ENCODE measurements around the gene STKLD1. TPM values are rescaled to one million over a fixed set of nuclear protein-coding genes. Genes with fewer than 3 reads are reported as not detected.
A peak's percentile ranks its signal among the peaks of the same experiment; 100 is the strongest.

The STKLD1 gene
- total and polyA plus RNA-seq, 2 donors = 0.94 to 1.5 TPM

DNA sequence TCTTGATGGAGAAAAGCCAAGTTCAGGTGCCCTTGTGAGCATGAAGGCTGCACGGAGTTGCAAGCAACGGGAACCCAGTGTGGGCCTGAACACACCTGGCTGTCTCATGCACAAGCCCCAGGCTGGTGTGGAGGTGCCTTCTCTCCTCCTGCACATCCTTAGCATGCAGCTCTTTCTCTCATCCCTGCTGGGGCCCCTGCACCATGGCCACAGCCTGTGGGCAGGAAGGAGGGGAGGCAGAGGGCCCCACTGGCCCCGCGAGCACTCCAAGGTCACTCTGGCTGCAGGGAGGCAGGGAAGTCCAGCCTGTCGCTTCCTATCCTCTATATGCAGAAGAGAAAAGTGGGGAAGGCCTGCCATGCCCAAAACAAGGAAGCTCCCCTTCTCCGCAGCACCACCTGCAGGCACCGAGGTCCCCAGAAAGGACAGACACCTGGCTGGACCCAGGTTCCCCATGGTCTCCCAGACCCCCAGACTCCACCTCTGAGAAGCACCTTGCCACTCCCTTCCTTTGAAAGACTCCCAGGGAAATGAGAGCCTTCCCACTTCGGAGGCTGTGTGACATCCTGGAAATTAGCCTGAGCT is 18.6 kb downstream of the STKLD1 start:
- Histone ChIP-seq H3K4me1 (ENCODE audit: control insufficient read depth in 2 of 2, insufficient read depth in 2 of 2, low read length in 2 of 2) (peaks cover 0 to 2% of the 10 kb centered on the region in 2 donors), H3K4me3 (ENCODE audit: low read length in 2 of 2) (no peak overlapping the region), H3K27ac (ENCODE audit: low read depth in 1 of 2, low read length in 1 of 2) (no peak overlapping the region), H3K27me3 (ENCODE audit: control insufficient read depth in 2 of 2, insufficient read depth in 1 of 2, low read length in 1 of 2) (peaks cover 0 to 21% of the 10 kb centered on the region in 2 donors), H3K9me3 (ENCODE audit: control insufficient read depth in 2 of 2, insufficient read depth in 1 of 2, low read length in 1 of 2) (peaks cover 0 to 4% of the 10 kb centered on the region in 2 donors), H3K36me3 (ENCODE audit: control insufficient read depth in 2 of 2, insufficient read depth in 2 of 2, low read length in 1 of 2) (no peaks in the 10 kb centered on the region)
- WGBS = 34% methylated on average over 8 of the region's 8 CpGs
- no peak for DNase-seq (ENCODE audit: low read depth in 6 of 9, low spot score in 9 of 9)

DNA sequence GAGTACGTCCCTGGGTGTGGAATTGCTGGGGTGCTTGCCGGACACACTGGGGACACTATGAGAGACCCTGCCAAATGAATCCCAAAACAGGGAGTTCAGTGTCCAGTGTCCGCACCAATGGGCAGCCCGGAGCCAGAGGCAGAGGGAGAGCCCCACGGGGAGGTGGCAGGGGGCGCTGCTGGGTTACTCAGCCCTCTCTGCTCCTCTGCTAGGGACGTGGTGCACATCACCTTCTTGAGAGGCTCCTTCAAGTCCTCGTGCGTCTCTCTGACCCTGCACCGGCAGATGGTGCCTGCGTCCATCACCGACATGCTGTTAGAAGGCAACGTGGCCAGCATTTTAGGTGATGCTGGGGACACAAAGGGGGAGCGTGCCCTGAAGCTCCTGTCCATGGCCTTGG is 20.8 kb downstream of the STKLD1 start:
- Histone ChIP-seq H3K4me1 (ENCODE audit: control insufficient read depth in 2 of 2, insufficient read depth in 2 of 2, low read length in 2 of 2) (no peaks in the 10 kb centered on the region), H3K4me3 (ENCODE audit: low read length in 2 of 2) (no peak overlapping the region), H3K27ac (ENCODE audit: low read depth in 1 of 2, low read length in 1 of 2) (no peak overlapping the region), H3K27me3 (ENCODE audit: control insufficient read depth in 2 of 2, insufficient read depth in 1 of 2, low read length in 1 of 2) (peaks cover 0 to 21% of the 10 kb centered on the region in 2 donors), H3K9me3 (ENCODE audit: control insufficient read depth in 2 of 2, insufficient read depth in 1 of 2, low read length in 1 of 2) (no peaks in the 10 kb centered on the region), H3K36me3 (ENCODE audit: control insufficient read depth in 2 of 2, insufficient read depth in 2 of 2, low read length in 1 of 2) (peaks cover 2 to 5% of the 10 kb centered on the region in 2 donors)
- 48% methylated on average over 14 of the region's 14 CpGs for WGBS
- no peak for DNase-seq (ENCODE audit: low read depth in 6 of 9, low spot score in 9 of 9)

DNA sequence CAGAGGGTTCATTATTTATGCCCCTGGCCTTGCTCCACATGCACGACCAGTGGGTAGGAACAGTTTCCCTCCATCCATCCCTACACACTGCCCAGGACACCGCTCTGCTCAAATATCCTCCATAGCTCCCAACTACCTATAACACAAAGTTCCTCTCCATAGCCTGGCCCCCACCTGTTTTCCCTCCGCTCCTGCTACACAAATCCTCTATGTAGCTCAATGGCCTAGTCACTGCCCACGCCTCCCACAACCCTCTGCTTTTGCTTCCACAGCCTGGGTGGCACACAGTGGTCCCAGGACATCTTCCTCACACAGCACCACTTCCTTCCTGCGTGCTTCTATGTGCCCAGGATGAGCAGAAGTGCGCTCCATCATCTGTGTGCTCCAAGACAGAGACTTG is 21.2 kb downstream of the STKLD1 start:
- Histone ChIP-seq H3K27ac (ENCODE audit: low read depth in 1 of 2, low read length in 1 of 2) (no peak overlapping the region), H3K27me3 (ENCODE audit: control insufficient read depth in 2 of 2, insufficient read depth in 1 of 2, low read length in 1 of 2) (peaks cover 0 to 21% of the 10 kb centered on the region in 2 donors), H3K36me3 (ENCODE audit: control insufficient read depth in 2 of 2, insufficient read depth in 2 of 2, low read length in 1 of 2) (peaks cover 2 to 6% of the 10 kb centered on the region in 2 donors), H3K4me1 (ENCODE audit: control insufficient read depth in 2 of 2, insufficient read depth in 2 of 2, low read length in 2 of 2) (no peaks in the 10 kb centered on the region), H3K9me3 (ENCODE audit: control insufficient read depth in 2 of 2, insufficient read depth in 1 of 2, low read length in 1 of 2) (no peaks in the 10 kb centered on the region), H3K4me3 (ENCODE audit: low read length in 2 of 2) (no peak overlapping the region)
- 87% methylated on average over 6 of the region's 6 CpGs for WGBS
- no peak for DNase-seq (ENCODE audit: low read depth in 6 of 9, low spot score in 9 of 9)

DNA sequence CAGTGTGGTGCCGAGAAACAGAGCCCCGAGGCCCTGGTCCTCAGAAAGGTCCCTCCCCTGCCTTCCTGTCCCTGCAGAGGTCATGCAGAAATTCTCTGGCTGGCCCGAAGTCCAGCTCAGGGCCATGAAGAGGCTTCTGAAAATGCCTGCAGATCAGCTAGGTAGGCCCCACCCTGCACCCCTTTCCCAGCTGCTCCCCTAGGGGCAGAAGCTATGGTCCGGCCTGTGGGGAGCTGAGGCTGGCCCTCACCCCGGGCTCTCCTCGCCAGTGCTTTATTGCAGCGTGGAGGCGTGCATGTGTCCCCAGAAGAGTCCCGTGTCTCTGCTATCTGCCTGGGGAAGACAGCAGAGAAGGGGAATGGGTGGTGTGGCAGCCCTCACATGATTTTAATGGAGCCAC is 21.7 kb downstream of the STKLD1 start:
- H3K4me3 ChIP-seq (ENCODE audit: low read length in 2 of 2) = no peak overlapping the region
- no peaks in the 10 kb centered on the region for H3K9me3 ChIP-seq (ENCODE audit: control insufficient read depth in 2 of 2, insufficient read depth in 1 of 2, low read length in 1 of 2)
- WGBS = 86% methylated on average over 9 of the region's 9 CpGs
- H3K36me3 ChIP-seq (ENCODE audit: control insufficient read depth in 2 of 2, insufficient read depth in 2 of 2, low read length in 1 of 2) = peaks cover 2 to 10% of the 10 kb centered on the region in 2 donors
- no peak for DNase-seq (ENCODE audit: low read depth in 6 of 9, low spot score in 9 of 9)
- H3K27ac ChIP-seq (ENCODE audit: low read depth in 1 of 2, low read length in 1 of 2) = no peak overlapping the region
- peaks cover 0 to 21% of the 10 kb centered on the region in 2 donors for H3K27me3 ChIP-seq (ENCODE audit: control insufficient read depth in 2 of 2, insufficient read depth in 1 of 2, low read length in 1 of 2)
- no peaks in the 10 kb centered on the region for H3K4me1 ChIP-seq (ENCODE audit: control insufficient read depth in 2 of 2, insufficient read depth in 2 of 2, low read length in 2 of 2)

DNA sequence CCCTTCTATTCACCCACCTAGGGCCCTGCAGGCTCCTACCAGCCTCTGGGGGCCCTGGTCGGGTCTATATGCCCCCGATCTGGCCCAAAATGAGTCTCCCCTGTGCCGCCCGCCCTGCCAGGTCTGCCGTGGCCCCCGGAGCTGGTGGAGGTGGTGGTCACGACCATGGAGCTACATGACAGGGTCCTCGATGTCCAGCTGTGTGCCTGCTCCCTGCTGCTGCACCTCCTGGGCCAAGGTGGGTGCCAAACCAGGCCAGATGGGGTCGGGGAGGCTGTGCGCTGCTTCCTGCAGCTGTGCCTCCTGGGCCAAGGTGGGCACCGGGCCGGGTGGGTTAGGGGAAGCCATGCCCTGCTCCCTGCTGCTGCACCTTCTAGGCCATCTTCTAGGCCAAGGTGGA is 24.1 kb downstream of the STKLD1 start:
- 95% methylated on average over 12 of the region's 12 CpGs for WGBS
- Histone ChIP-seq H3K36me3 (ENCODE audit: control insufficient read depth in 2 of 2, insufficient read depth in 2 of 2, low read length in 1 of 2) (peaks cover 12 to 23% of the 10 kb centered on the region in 2 donors), H3K27ac (ENCODE audit: low read depth in 1 of 2, low read length in 1 of 2) (no peak overlapping the region), H3K27me3 (ENCODE audit: control insufficient read depth in 2 of 2, insufficient read depth in 1 of 2, low read length in 1 of 2) (peaks cover 0 to 16% of the 10 kb centered on the region in 2 donors), H3K4me1 (ENCODE audit: control insufficient read depth in 2 of 2, insufficient read depth in 2 of 2, low read length in 2 of 2) (no peaks in the 10 kb centered on the region), H3K9me3 (ENCODE audit: control insufficient read depth in 2 of 2, insufficient read depth in 1 of 2, low read length in 1 of 2) (no peaks in the 10 kb centered on the region), H3K4me3 (ENCODE audit: low read length in 2 of 2) (no peak overlapping the region)
- no peak for DNase-seq (ENCODE audit: low read depth in 6 of 9, low spot score in 9 of 9)

DNA sequence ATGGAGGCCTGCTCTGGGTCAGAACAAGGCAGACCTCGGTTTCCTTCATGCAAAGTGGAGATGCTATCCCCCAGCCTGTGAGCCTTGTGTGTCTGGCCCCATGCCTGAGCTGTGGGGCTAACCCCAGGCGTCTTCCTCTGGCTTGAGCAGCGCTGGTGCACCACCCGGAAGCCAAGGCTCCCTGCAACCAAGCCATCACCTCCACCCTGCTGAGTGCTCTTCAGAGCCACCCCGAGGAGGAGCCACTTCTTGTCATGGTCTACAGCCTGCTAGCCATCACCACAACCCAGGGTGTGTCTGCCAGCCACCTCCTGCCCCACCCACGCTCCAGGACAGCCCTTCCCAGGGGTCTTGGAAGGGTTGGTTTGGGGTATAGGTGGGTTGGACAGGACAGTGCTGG is 25.4 kb downstream of the STKLD1 start:
- Histone ChIP-seq H3K27ac (ENCODE audit: low read depth in 1 of 2, low read length in 1 of 2) (no peak overlapping the region), H3K4me1 (ENCODE audit: control insufficient read depth in 2 of 2, insufficient read depth in 2 of 2, low read length in 2 of 2) (no peaks in the 10 kb centered on the region), H3K4me3 (ENCODE audit: low read length in 2 of 2) (no peak overlapping the region), H3K9me3 (ENCODE audit: control insufficient read depth in 2 of 2, insufficient read depth in 1 of 2, low read length in 1 of 2) (no peaks in the 10 kb centered on the region), H3K27me3 (ENCODE audit: control insufficient read depth in 2 of 2, insufficient read depth in 1 of 2, low read length in 1 of 2) (peaks cover 0 to 11% of the 10 kb centered on the region in 2 donors), H3K36me3 (ENCODE audit: control insufficient read depth in 2 of 2, insufficient read depth in 2 of 2, low read length in 1 of 2) (peaks cover 23 to 36% of the 10 kb centered on the region in 2 donors)
- WGBS = 96% methylated on average over 6 of the region's 6 CpGs
- no peak for DNase-seq (ENCODE audit: low read depth in 6 of 9, low spot score in 9 of 9)

DNA sequence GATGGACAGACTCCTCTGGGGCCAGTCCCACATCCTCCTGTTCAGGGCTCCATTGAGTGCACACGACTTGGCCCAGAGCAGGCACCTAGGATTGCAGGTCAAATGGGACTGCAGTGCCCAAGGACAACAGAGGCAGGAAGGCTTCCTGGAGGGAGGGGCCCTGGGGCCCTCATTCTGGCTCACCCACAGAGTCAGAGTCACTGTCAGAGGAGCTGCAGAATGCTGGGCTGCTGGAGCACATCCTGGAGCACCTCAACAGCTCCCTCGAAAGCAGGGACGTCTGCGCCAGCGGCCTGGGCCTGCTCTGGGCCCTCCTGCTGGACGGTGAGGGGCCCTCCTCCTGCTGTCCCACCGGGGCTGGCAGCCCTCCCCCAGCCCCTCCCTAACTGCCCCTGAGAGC is 26.5 kb downstream of the STKLD1 start:
- 91% methylated on average over 7 of the region's 7 CpGs for WGBS
- no peak for DNase-seq (ENCODE audit: low read depth in 6 of 9, low spot score in 9 of 9)
- no peaks in the 10 kb centered on the region for H3K4me1 ChIP-seq (ENCODE audit: control insufficient read depth in 2 of 2, insufficient read depth in 2 of 2, low read length in 2 of 2)
- H3K27me3 ChIP-seq (ENCODE audit: control insufficient read depth in 2 of 2, insufficient read depth in 1 of 2, low read length in 1 of 2) = peaks cover 0 to 4% of the 10 kb centered on the region in 2 donors
- H3K36me3 ChIP-seq (ENCODE audit: control insufficient read depth in 2 of 2, insufficient read depth in 2 of 2, low read length in 1 of 2) = peaks cover 34 to 46% of the 10 kb centered on the region in 2 donors
- H3K27ac ChIP-seq (ENCODE audit: low read depth in 1 of 2, low read length in 1 of 2) = no peak overlapping the region
- no peaks in the 10 kb centered on the region for H3K9me3 ChIP-seq (ENCODE audit: control insufficient read depth in 2 of 2, insufficient read depth in 1 of 2, low read length in 1 of 2)
- H3K4me3 ChIP-seq (ENCODE audit: low read length in 2 of 2) = no peak overlapping the region

DNA sequence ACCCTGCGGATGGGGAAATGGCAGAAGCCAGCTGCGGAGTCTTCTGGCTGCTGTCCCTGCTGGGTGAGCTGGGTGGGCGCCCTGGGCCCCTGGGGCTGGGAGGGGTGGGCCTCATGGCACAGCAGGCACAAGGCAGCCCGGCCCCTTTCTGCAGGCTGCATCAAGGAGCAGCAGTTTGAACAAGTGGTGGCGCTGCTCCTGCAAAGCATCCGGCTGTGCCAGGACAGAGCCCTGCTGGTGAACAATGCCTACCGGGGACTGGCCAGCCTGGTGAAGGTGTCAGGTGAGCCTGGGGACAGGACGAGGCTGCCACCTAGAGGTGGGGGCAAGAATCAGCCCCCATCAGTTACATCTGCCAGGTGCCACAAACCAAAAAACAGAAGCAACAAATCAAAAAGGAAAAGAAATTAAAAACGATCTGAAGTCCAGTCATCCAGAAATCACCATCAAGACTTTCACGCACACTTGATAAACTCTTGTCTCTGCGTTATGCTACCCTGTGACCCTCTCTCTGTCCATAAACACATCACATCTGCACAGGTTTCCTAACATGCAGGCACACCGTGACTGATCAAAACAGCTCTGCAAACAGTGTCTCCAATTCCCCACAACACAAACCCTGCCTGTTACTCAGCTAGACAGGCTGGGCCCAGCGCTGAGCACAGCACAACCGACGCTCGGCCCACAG is 27.7 kb downstream of the STKLD1 start:
- H3K27ac ChIP-seq (ENCODE audit: low read depth in 1 of 2, low read length in 1 of 2) = no peak overlapping the region
- H3K27me3 ChIP-seq (ENCODE audit: control insufficient read depth in 2 of 2, insufficient read depth in 1 of 2, low read length in 1 of 2) = no peaks in the 10 kb centered on the region
- no peaks in the 10 kb centered on the region for H3K9me3 ChIP-seq (ENCODE audit: control insufficient read depth in 2 of 2, insufficient read depth in 1 of 2, low read length in 1 of 2)
- H3K36me3 ChIP-seq (ENCODE audit: control insufficient read depth in 2 of 2, insufficient read depth in 2 of 2, low read length in 1 of 2) = peaks cover 44 to 54% of the 10 kb centered on the region in 2 donors
- WGBS = 88% methylated on average over 16 of the region's 16 CpGs
- no peaks in the 10 kb centered on the region for H3K4me1 ChIP-seq (ENCODE audit: control insufficient read depth in 2 of 2, insufficient read depth in 2 of 2, low read length in 2 of 2)
- peak in 5 of 9 donors; percentile 9 to 52 (median 26) for DNase-seq (ENCODE audit: low read depth in 6 of 9, low spot score in 9 of 9)
- no peak overlapping the region for H3K4me3 ChIP-seq (ENCODE audit: low read length in 2 of 2)

DNA sequence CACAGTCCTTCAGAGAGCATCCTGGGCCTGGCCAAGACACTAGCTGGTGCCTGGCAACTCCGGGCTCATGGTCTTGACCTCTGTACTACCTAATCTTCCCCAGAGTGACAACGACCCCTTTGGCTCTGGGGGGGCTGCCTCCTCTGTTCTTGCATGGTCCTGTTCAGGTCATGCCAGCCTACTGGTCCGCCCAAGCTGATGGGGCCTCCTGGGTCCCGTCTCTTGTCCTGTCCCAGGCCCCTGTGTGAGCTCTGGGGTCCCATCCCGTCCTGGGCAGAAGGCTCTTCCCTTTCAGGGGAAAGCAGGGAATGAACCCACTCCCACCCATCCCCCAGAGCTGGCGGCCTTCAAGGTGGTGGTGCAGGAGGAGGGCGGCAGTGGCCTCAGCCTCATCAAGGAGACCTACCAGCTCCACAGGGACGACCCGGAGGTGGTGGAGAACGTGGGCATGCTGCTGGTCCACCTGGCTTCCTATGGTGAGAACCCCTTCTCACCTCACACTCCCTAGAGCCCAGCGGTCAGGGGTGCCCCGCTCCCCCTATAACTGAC is 28.4 kb downstream of the STKLD1 start:
- DNase-seq (ENCODE audit: low read depth in 6 of 9, low spot score in 9 of 9) = no peak
- WGBS = 96% methylated on average over 12 of the region's 12 CpGs
- Histone ChIP-seq H3K27ac (ENCODE audit: low read depth in 1 of 2, low read length in 1 of 2) (no peak overlapping the region), H3K4me3 (ENCODE audit: low read length in 2 of 2) (no peak overlapping the region), H3K4me1 (ENCODE audit: control insufficient read depth in 2 of 2, insufficient read depth in 2 of 2, low read length in 2 of 2) (no peaks in the 10 kb centered on the region), H3K9me3 (ENCODE audit: control insufficient read depth in 2 of 2, insufficient read depth in 1 of 2, low read length in 1 of 2) (no peaks in the 10 kb centered on the region), H3K36me3 (ENCODE audit: control insufficient read depth in 2 of 2, insufficient read depth in 2 of 2, low read length in 1 of 2) (peaks cover 46 to 56% of the 10 kb centered on the region in 2 donors), H3K27me3 (ENCODE audit: control insufficient read depth in 2 of 2, insufficient read depth in 1 of 2, low read length in 1 of 2) (no peaks in the 10 kb centered on the region)
